H9 (cell line): ENCODE data around the gene HK2. TPM values are rescaled to one million over a fixed set of nuclear protein-coding genes. Genes with fewer than 3 reads are reported as not detected.

ENCODE experiments used
- DNase-seq: peaks from one replicate; pipeline ENCODE4 v3.0.0-alpha.2; 2017
- H2AFZ ChIP-seq: one replicate; pipeline ENCODE4 v1.6.1; 2013; ENCODE audit warnings: mild to moderate bottlenecking, low read length, control low read depth, moderate library complexity
- H2AK5ac ChIP-seq: 2 replicates; pipeline ENCODE4 v1.6.1; 2013; ENCODE audit warnings: low read length, control low read depth, mixed read lengths; ENCODE audit not compliant: insufficient read length
- H2BK120ac ChIP-seq: one replicate; pipeline ENCODE4 v1.6.1; 2013; ENCODE audit warnings: low read depth, mild to moderate bottlenecking, low read length, control low read depth, inconsistent platforms; ENCODE audit not compliant: poor library complexity, severe bottlenecking
- H2BK12ac ChIP-seq: 2 replicates; pipeline ENCODE4 v1.6.1; 2013; ENCODE audit warnings: low read length, control low read depth, mixed read lengths, low read depth; ENCODE audit not compliant: insufficient read length
- H2BK15ac ChIP-seq: 2 replicates; pipeline ENCODE4 v1.6.1; 2013; ENCODE audit warnings: low read depth, low read length, control low read depth
- H2BK20ac ChIP-seq: one replicate; pipeline ENCODE4 v1.6.1; 2013; ENCODE audit warnings: low read depth, mild to moderate bottlenecking, low read length, control low read depth, inconsistent platforms; ENCODE audit not compliant: poor library complexity, severe bottlenecking
- H2BK5ac ChIP-seq: 2 replicates; pipeline ENCODE4 v1.6.1; 2013; ENCODE audit warnings: low read length, control low read depth, mixed read lengths; ENCODE audit not compliant: insufficient read length
- H3K14ac ChIP-seq: 2 replicates; pipeline ENCODE4 v1.6.1; 2013; ENCODE audit warnings: low read length, control low read depth; ENCODE audit not compliant: insufficient read depth
- H3K18ac ChIP-seq: 2 replicates; pipeline ENCODE4 v1.6.1; 2013; ENCODE audit warnings: low read depth, mild to moderate bottlenecking, mixed read lengths, low read length, control low read depth; ENCODE audit not compliant: insufficient read length
- H3K23ac ChIP-seq: 2 replicates; pipeline ENCODE4 v1.6.1; 2013; ENCODE audit warnings: low read length, control low read depth, mixed read lengths, low read depth; ENCODE audit not compliant: insufficient read length
- H3K23me2 ChIP-seq: 2 replicates; pipeline ENCODE4 v1.6.1; 2013; ENCODE audit warnings: low read depth, mild to moderate bottlenecking, mixed read lengths, low read length, control low read depth; ENCODE audit not compliant: insufficient read length, poor library complexity, severe bottlenecking
- H3K27ac ChIP-seq: 2 replicates; pipeline ENCODE4 v1.5.1; 2013; ENCODE audit warnings: low read length, control low read depth, mixed read lengths, low read depth; ENCODE audit not compliant: insufficient read length
- H3K27me3 ChIP-seq: 2 replicates; pipeline ENCODE4 v1.6.1; 2013; ENCODE audit warnings: low read length, control low read depth, inconsistent platforms; ENCODE audit not compliant: insufficient read depth
- H3K4ac ChIP-seq: 2 replicates; pipeline ENCODE4 v1.6.1; 2013; ENCODE audit warnings: low read depth, mild to moderate bottlenecking, control low read depth, inconsistent platforms, low read length, moderate library complexity
- H3K4me1 ChIP-seq: 2 replicates; pipeline ENCODE4 v1.6.1; 2013; ENCODE audit warnings: low read length, control low read depth, inconsistent platforms; ENCODE audit not compliant: insufficient read depth
- H3K4me2 ChIP-seq: 2 replicates; pipeline ENCODE4 v1.6.1; 2013; ENCODE audit warnings: low read length, control low read depth, mixed read lengths; ENCODE audit not compliant: insufficient read length, insufficient read depth
- H3K56ac ChIP-seq: 2 replicates; pipeline ENCODE4 v1.6.1; 2013; ENCODE audit warnings: low read depth, mild to moderate bottlenecking, mixed read lengths, low read length, control low read depth; ENCODE audit not compliant: insufficient read length
- H3K79me1 ChIP-seq: 2 replicates; pipeline ENCODE4 v1.6.1; 2013; ENCODE audit warnings: low read depth, mild to moderate bottlenecking, moderate library complexity, low read length, control low read depth, inconsistent platforms; ENCODE audit not compliant: insufficient read depth, poor library complexity, severe bottlenecking
- H3K79me2 ChIP-seq: 2 replicates; pipeline ENCODE4 v1.6.1; 2013; ENCODE audit warnings: low read length, control low read depth, inconsistent platforms; ENCODE audit not compliant: insufficient read depth
- H3K9ac ChIP-seq: 2 replicates; pipeline ENCODE4 v1.6.1; 2013; ENCODE audit warnings: low read length, control low read depth, mixed read lengths; ENCODE audit not compliant: insufficient read length; ENCODE audit errors: extremely low read depth
- H3K9me3 ChIP-seq: one replicate; pipeline ENCODE4 v1.6.1; 2013; ENCODE audit warnings: low read depth, low read length, inconsistent platforms; ENCODE audit not compliant: control insufficient read depth
- H3T11ph ChIP-seq: one replicate; pipeline ENCODE4 v1.6.1; 2013; ENCODE audit warnings: mild to moderate bottlenecking, low read length, control low read depth, inconsistent platforms
- H4K20me1 ChIP-seq: one replicate; pipeline ENCODE4 v1.6.1; 2013; ENCODE audit not compliant: control insufficient read depth, insufficient read length, insufficient read depth
- H4K5ac ChIP-seq: 2 replicates; pipeline ENCODE4 v1.6.1; 2013; ENCODE audit warnings: low read depth, mild to moderate bottlenecking, mixed read lengths, low read length, control low read depth; ENCODE audit not compliant: insufficient read length
- H4K8ac ChIP-seq: replicated peaks from 2 replicates; pipeline ENCODE4 v1.6.1; 2013; ENCODE audit warnings: low read length, control low read depth, mixed read lengths, low read depth; ENCODE audit not compliant: insufficient read length
- H4K91ac ChIP-seq: 2 replicates; pipeline ENCODE4 v1.6.1; 2013; ENCODE audit warnings: low read depth, mild to moderate bottlenecking, moderate library complexity, mixed read lengths, low read length, control low read depth; ENCODE audit not compliant: insufficient read length
- H3K27ac Mint-ChIP-seq, 3 experiments: 2 replicates in 2 of 3; 3 replicates in 1 of 3; pipeline ENCODE4 v1.8.0; 2020 to 2021; ENCODE audit warnings: mixed read lengths in 3 of 3, mild to moderate bottlenecking in 1 of 3, moderate library complexity in 1 of 3
- H3K27me3 Mint-ChIP-seq: 2 replicates; pipeline ENCODE4 v1.8.0; 2021; ENCODE audit warnings: low read depth, mild to moderate bottlenecking, moderate library complexity, mixed read lengths
- H3K36me3 Mint-ChIP-seq, 3 experiments: 2 replicates in 2 of 3; 3 replicates in 1 of 3; pipeline ENCODE4 v1.8.0; 2020 to 2021; ENCODE audit warnings: low read depth in 3 of 3, mixed read lengths in 3 of 3; ENCODE audit not compliant: insufficient read depth in 1 of 3
- H3K4me1 Mint-ChIP-seq, 2 experiments: 2 replicates each; pipeline ENCODE4 v1.8.0; 2020; ENCODE audit warnings: mixed read lengths in 2 of 2
- H3K4me3 Mint-ChIP-seq, 2 experiments: 2 replicates in 1 of 2; 3 replicates in 1 of 2; pipeline ENCODE4 v1.8.0; 2020 to 2021; ENCODE audit warnings: mild to moderate bottlenecking in 2 of 2, mixed read lengths in 2 of 2, moderate library complexity in 1 of 2
- H3K9me3 Mint-ChIP-seq, 2 experiments: 2 replicates in 1 of 2; 3 replicates in 1 of 2; pipeline ENCODE4 v1.8.0; 2020; ENCODE audit warnings: mild to moderate bottlenecking in 2 of 2, mixed read lengths in 2 of 2, moderate library complexity in 1 of 2
- CTCF ChIP-seq: fragments of 200-600 bp; sonication (generic); conservative IDR thresholded peaks from 3 replicates; pipeline ENCODE4 v1.8.0; 2021; ENCODE audit warnings: antibody characterized with exemption, mild to moderate bottlenecking
- WGBS: extraction: QIAGEN DNeasy Blood & Tissue Kit; methylation state at CpG from one replicate; pipeline ENCODE4 v1.1.7; 2013; ENCODE audit warnings: missing lambda C conversion rate, low lambda C conversion rate, mixed read lengths; ENCODE audit not compliant: insufficient read length; ENCODE audit errors: extremely low coverage; 5-methylcytosine and 5-hydroxymethylcytosine counted together
- total RNA-seq: library from RNA; stranded (reverse); gene quantifications from 2 replicates; pipeline ENCODE4 v1.2.1, GENCODE V29; 2021

Gene HK2
- total RNA-seq, 1 experiment from 2014 or later, result 54.3 TPM

- no peak for DNase-seq
- Histone ChIP-seq H3K23me2 (no peaks in the 10 kb centered on the region), H4K91ac (no peak overlapping the region), H3K18ac (no peak overlapping the region), H2BK15ac (no peak overlapping the region), H3K4ac (no peak overlapping the region), H3K23ac (no peak overlapping the region), H3K27ac (no peak overlapping the region), H4K20me1 (no peaks in the 10 kb centered on the region), H3K9ac (no peak overlapping the region), H3K56ac (no peak overlapping the region), H3K4me1 (peaks cover 7% of the 10 kb centered on the region; the same call in 1 of the 2 replicates), H2BK12ac (no peak overlapping the region), H3K79me1 (peaks cover 4% of the 10 kb centered on the region), H2BK120ac (no peak overlapping the region), H2AFZ (no peak overlapping the region), H3K4me2 (no peak overlapping the region), H3K27me3 (no peaks in the 10 kb centered on the region), H4K8ac (no peak overlapping the region), H2BK20ac (no peak overlapping the region), H3K79me2 (peaks cover 6% of the 10 kb centered on the region; the same call in 1 of the 2 replicates), H2AK5ac (no peak overlapping the region), H2BK5ac (no peak overlapping the region), H4K5ac (no peak overlapping the region), H3K14ac (no peak overlapping the region), H3K9me3 (no peaks in the 10 kb centered on the region), H3T11ph (no peak overlapping the region)
- Mint-ChIP-seq H3K4me3 (no peak overlapping the region), H3K27me3 (no peaks in the 10 kb centered on the region), H3K27ac (peak overlapping the region in 2 of 3 experiments; percentile 38 to 72; a peak in 3 of 7 replicates), H3K4me1 (peaks cover 40% of the 10 kb centered on the region in 2 experiments), H3K36me3 (peaks cover 13 to 36% (median 17%) of the 10 kb centered on the region in 3 experiments), H3K9me3 (no peaks in the 10 kb centered on the region)
- TF ChIP-seq CTCF, result no peak
- WGBS, result no CpG with 5 or more reads among the region's 17 CpGs
Measured at GRCh38 chr2:74862020-74862964, 28.4 kb downstream of the HK2 start.
